Coronary artery (tissue), 2 donors: ENCODE results near the gene RDH5.

ENCODE experiments used
- DNase-seq: peaks from one replicate; pipeline ENCODE4 v3.0.0-alpha.2; 2017; ENCODE audit warnings: low spot score
- H3K27ac ChIP-seq, 2 donors: fragments of 200-600 bp; sonication (generic); one replicate each; pipeline ENCODE4 v1.5.1; 2016 to 2019
- H3K4me3 ChIP-seq: fragments of 200-600 bp; sonication (generic); 2 replicates; pipeline ENCODE4 v1.5.1; 2016; ENCODE audit warnings: mild to moderate bottlenecking, moderate library complexity
- CTCF ChIP-seq: fragments of 200-600 bp; sonication (generic); IDR thresholded peaks from one replicate; pipeline ENCODE4 v1.5.1; 2019; ENCODE audit warnings: antibody characterized with exemption

The RDH5 gene

GRCh38 chr12:55734595-55734994 is 14.4 kb downstream of the RDH5 start:
- no peak overlapping the region for H3K27ac ChIP-seq
- no peak overlapping the region for H3K4me3 ChIP-seq
- no peak for DNase-seq
- TF ChIP-seq CTCF, result no peak

GRCh38 chr12:55736076-55736475 is 15.9 kb downstream of the RDH5 start:
- TF ChIP-seq CTCF, result no peak
- Histone ChIP-seq H3K27ac (no peak overlapping the region), H3K4me3 (no peak overlapping the region)
- DNase-seq, result no peak

GRCh38 chr12:55736780-55737580 is 16.8 kb downstream of the RDH5 start:
- H3K4me3 ChIP-seq, result no peak overlapping the region

GRCh38 chr12:55737581-55738122 is 17.5 kb downstream of the RDH5 start:
- Histone ChIP-seq H3K27ac (peak overlapping the region; percentile 62 to 92), H3K4me3 (peak overlapping the region; percentile 66)
- TF ChIP-seq CTCF, result no peak
- no peak for DNase-seq

More at GRCh38 chr12:55736780-55737580, 16.8 kb downstream of the RDH5 start:
- DNase-seq, result no peak
- TF ChIP-seq CTCF, result peak; percentile 62
- H3K27ac ChIP-seq, result peak overlapping the region; percentile 62 to 92

- Histone ChIP-seq H3K27ac (peak overlapping the region; percentile 62 to 92), H3K4me3 (peak overlapping the region; percentile 66)
- peak; percentile 69 for TF ChIP-seq CTCF
- no peak for DNase-seq
Observed at GRCh38 chr12:55738123-55739024, 18.2 kb downstream of the RDH5 start.

GRCh38 chr12:55739025-55739378 is 18.8 kb downstream of the RDH5 start:
- no peak for TF ChIP-seq CTCF
- Histone ChIP-seq H3K4me3 (no peak overlapping the region), H3K27ac (no peak overlapping the region)
- DNase-seq, result no peak
